Activated CD4-positive, CD25-positive, alpha-beta regulatory T cell treated with anti-CD3 and anti-CD28 coated beads, Interleukin-2, amount 50 U/mL, for 16 hours (primary cell): Measurements from ENCODE around the gene MAP4K5.
"Not testable (repeated sequence)": the region's sequence is repeated elsewhere in the genome, so short reads cannot be mapped to it uniquely, and the experiment has no call there.

Experiments used
- DNase-seq: peaks from one replicate; pipeline ENCODE4 v3.0.0-alpha.2; 2020; ENCODE audit warnings: low read depth, low spot score

MAP4K5 gene

DNA sequence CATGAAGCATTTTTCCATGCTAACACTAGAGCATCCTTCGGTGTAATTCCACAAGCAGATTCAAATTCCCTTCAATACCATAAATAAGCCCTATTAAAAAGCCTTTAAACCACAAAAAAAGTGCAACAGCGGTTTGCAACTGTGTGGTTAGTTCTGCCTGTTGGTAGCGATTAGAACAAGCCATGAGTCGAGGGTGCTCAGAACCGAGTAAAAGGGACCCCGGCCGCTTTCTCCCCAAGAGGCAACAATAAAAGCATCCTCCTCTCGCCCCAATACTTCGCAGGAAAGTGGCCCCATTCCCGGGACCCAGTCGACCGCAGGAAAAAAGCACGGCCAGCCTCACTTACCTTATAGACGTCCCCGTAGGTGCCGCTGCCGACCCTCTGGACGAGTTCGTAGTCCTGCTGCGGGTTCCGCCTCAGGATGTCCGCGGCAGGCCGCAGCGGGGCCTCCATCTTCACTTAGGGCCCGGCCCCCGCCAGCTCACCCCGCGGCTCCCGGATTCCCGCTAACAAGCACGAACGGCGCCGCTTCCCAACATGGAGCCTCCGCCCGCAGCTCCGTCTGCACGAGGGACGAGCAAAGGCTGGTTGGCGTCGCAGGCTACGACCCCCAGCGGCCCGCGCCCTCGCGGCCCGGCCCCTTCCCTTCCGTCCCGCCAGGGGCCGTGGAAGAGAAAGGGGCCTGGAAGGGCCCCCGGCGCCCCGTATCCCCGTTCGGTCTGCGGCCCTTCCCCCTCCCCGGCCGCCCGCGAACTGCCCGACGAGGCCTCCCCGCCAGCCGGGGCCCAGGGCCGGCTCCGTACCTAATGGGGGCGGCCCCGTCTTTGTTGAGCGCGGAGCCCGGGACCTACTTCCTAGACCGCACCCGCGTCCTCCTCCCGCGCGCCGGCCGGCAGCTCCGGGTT, 521 bp downstream of the MAP4K5 start:
- DNase-seq, result no peak

DNA sequence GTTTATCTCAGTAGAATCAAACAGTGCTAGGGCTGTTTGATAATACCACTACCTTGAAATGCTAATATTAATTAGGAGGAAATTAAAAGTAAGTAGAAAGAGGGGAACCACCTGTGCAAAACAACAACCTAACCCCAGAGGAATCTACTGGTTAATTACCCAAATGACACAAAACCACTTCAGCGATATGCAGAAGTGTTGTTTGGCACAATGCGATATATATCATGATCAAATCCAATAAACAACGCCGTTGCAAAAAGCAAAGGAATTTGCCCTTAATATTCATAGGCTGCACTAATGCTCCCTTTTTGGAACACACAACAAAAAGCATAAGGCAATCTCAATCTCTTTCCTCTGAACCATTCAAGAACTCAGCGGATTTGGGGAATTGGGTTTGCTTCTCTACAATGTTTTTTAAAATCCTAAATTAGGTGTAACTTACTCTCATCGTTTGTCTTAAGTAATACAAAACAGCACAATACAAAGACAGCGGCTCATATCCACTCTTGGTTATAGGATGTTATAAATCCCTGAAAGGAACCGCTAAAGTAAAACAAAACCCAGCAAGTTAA, 1.5 kb downstream of the MAP4K5 start:
- DNase-seq, result no peak

DNA sequence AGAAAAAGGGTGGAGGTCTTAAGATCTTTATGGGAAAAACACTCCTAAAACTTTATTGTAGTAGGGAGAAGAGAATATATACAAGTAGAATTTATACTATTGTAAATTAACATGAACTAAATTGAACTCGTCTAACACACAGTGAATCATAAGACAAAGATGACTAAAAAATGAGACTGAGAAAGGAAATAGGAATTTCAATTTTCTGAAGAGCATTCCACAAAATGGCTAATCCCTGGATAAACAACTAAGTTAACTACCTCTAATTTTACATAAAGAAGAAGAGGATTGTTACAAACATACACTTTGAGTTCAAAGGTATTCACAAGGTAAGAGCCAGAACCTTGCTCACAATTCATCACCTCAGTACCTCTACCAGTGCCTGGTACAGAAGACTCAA, 2.0 kb downstream of the MAP4K5 start:
- DNase-seq, result no peak

DNA sequence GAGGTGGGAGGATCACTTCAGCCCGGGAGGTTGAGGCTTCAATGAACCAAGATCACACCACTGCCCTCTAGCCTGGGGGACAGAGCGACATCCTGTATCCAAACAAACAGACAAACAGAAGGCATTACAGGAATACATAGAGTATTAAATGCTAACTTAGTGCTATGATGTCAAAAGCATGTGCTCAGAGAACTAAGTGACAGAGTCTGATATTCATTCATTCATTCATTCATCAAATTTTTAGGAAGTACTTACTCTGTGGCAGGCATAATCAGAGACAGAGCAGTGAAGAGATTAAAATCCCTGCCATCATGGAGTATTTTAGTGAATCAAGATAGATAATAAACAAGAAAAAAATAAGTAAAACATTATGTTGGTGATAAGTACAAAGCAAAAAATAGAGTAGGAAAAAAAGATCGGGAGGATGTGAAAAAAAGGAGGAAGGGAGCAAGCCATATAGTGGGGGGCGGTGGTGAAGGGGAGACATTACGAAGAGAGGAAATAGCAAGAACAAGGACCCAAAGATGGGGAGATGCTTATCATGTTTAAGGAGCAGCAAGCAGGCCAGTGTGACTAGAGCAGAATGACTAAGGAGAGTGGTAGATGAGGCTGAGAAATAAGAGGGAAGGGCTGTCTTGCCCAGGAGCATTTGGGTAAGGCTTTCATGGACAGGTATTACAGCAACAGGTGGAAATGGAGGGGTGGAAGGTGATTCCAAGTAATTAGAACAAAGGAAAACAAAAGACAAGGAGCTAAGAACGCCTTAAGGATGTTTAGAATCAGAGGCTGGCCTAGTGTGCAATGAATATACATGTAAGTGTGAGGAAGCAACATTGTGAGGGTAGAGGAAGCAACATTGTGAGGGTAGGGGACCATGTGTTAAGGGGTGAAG, 2.8 kb downstream of the MAP4K5 start:
- DNase-seq, result no peak

DNA sequence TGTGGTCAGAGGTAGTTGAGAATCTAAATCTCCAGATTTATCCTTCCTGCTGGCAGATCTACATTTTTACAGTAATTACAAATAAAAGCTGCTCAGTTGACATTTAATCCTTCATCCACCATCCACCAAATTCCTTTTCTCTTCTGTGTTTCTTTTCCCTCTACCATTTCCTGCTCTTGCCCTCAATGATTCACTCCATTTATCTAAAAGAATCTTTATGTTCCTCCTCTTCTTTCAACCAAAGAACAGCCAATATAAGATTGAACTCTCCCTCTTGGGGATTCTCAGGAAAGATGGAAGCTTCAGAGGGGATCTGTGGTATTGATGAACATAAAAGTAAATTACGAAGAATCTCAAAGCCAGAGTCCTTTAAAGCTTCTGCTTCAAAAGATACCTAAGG, 4.4 kb downstream of the MAP4K5 start:
- no peak for DNase-seq

DNA sequence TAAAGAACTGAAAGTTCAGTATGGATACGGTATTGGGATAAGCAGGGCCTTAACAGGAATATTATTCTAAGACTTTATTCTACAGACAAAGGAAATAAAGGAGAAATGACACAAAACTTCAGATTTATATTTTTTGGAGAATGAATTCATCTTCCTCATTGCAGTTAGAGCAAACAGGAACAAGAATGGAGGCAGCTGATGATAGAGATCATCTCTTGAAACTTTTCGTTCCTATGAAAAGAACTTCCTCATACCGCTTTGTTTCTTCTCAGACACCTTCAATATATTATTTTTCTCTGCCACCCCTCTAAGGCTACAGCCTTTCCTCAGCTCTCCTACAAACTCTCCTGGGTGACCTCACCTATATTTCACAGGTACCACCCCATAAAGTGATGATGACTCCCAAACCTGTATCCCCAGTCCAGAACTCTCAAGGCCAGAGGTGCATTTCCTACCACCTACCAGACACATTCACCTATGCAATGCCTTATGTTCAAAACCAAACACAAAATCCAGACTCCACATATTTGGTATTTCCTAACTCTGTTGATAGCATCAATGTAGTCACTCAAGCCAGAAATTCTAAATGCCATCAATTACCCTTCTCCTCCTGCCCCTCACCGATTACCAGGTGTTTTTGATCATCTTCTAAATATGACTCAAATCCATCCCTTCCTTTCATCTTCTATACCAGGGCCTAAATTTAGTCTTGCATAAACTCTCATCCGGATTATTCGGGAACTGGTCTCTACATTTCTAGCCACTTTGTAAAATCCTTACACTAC, 7.4 kb downstream of the MAP4K5 start:
- no peak for DNase-seq

DNA sequence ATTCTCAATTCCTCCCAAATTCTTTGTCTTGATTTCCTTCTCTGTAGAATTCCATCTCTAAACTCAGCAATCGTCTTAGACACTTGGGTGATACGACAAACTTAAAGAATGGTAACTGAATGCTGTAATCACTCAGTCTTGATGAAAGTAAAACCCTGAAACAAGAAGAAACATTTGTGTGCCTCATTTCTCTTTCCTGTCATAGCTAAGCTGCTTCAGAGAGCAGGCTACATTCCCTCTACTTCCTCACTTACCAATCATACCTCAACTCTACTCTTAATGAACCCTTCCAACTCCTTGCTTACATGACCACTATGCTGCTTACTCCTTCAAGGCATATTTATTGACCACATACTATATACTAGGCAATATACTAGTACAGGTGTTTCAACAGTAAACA, 8.3 kb downstream of the MAP4K5 start:
- no peak for DNase-seq

DNA sequence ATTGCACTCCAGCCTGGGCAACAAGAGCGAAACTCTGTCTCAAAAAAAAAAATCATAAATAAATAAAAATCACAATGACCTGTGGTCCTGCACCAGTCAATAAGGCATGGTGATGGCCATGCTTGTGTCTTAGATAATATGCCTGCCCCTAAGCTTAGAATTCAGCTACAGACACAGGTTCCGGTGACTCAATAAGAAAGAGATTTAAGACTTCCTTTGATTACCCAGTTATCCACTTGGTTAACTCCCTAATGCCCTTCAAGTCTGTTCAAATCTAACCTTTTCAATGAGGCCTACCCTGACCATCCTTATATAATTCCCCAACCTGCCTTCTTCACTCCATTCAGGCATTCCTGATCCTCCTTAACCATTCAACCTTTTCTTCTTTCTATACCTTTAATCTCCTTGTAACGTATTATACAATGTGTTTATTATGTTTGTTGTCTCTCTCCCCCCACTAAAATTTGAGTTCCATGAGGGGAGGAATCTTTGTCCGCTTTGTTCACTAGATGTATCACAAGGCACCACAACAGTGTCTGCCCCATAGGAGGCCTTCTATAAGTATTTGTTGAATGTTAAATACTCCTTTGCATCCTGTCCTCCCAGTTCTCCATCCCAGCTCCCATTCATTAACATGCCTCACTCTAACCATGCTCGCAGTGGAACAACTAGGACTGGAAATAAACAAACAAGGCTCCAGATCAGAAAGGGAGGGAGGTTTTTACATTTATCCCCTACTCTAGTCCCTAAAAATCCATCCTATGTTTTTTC, 8.9 kb downstream of the MAP4K5 start:
- DNase-seq, result no peak

DNA sequence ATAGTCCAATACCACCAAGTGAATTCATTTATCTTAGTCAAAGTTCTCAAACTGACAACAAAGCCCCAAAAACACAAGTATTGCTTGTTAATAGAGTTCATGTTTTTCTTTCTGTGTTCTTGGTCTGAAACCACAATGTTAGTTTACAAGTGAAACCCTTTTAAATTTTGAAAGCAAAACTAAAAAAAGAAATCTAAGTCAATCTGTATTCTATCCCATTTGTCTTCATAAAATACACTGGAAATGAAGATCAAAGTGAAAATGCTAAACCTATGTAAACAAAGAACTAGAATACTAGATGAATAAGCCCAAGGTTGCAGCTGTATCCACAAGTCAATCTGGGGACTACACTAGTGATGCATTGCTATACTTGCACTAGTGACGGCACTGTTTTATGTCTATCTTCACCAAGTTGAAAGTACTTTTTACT, 10.4 kb downstream of the MAP4K5 start:
- no peak for DNase-seq

DNA sequence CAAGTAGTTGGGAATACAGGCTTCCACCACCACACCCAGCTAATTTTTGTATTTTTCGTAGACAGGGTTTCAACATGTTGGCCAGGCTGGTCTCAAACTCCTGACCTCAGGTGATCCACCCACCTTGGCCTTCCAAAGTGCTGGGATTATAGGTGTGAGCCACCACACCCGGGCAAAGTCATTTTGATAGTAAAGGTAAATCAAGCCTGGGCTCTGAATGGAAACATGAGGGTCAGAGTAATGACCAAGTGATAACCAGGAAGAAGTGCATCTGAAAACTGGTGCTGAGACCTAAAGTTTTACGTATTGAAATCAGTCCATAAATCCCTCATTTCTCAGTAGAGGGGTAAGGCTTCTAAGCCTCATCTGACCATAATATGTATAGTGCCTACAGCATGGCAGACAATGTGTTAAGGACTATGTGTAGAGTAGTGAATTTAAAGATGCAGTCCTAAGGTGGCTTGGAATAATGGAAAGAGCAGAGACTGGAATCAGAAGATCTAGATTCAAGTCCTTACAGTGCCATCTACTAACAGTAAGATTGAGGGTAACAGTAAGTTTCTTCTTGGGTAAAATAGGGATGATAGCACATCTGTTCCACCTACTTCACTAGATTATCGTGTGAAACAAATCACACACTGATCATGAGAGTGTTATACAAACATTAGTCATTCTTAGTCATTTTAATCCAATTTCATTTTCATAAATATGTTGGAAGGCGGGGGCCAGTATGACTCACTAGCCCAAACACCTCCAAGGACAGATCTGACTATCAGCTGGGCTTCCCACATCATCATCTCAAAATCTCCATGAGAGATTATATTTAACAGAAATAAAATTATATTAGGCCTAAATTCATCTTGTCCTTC, 11.2 kb downstream of the MAP4K5 start:
- DNase-seq, result peak; percentile 31

DNA sequence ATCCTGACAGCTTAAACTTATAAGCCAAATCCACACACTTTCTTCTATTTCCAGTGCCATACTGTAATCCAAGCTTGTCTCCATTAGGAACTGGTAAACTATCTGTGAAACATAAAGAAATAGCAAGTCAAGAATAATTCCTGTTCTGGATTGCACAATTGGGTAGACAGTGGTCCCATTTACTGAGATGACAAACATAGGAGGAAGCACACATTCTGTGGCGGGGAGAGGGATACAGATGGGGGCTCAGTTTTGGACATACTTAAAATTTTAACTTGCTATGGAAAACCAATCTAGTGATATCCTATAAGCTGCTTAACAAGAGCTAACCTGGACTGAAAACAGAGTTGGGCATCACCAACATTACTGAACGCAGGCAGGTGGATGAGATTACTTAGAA, 16.3 kb downstream of the MAP4K5 start:
- no peak for DNase-seq

DNA sequence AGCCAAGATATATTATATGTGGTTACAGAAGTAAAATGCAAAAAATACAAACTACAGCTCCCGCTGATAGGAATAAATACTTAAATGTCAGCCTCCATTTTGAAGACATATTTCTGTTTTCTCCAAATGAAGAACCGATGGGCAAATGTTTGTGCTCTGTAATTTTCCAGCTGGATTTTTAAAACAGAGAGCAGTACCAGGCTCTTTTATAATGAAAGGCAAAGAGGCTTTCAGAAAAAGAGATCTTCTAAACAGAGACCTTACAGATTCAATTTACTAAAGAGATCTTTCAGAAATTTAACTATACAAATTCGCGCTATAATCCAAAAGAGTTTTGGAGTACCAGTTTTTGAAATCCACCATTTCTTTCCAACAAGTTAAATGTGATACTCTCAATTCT, 19.9 kb downstream of the MAP4K5 start:
- no peak for DNase-seq

DNA sequence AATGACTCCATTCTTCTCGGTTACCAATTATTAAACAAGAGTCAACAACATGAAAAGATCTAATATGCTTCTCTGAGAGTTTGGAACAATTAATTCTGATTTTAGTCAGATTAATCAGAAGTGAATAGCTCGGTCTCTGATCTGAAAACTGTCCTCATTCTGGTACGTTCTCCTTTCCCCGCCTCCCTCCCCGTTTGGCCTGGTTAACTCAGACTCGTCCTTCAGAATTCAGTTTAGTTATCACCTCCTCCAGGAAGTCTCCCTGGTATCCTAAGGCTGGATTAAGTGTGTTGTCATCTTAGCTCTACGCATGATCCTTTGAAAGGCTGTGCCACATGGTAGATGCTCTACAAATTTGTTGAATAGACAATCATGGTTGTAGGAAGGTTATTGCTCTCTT, 22.2 kb downstream of the MAP4K5 start:
- no peak for DNase-seq

DNA sequence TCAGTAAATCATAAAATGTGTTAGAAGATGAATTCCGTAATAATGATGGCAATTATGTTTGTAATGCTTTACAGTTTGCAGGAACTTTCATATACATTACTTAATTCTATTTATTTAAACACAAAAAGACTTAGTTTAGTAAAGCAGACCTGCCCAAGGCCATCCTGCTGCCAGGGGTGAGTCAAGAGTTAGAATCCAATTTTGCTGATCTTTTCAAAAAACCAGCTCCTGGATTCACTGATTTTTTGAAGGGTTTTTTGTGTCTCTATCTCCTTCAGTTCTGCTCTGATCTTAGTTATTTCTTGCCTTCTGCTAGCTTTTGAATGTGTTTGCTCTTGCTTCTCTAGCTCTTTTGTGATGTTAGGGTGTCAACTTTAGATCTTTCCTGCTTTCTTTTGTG, 25.3 kb downstream of the MAP4K5 start:
- not testable (repeated sequence) for DNase-seq

DNA sequence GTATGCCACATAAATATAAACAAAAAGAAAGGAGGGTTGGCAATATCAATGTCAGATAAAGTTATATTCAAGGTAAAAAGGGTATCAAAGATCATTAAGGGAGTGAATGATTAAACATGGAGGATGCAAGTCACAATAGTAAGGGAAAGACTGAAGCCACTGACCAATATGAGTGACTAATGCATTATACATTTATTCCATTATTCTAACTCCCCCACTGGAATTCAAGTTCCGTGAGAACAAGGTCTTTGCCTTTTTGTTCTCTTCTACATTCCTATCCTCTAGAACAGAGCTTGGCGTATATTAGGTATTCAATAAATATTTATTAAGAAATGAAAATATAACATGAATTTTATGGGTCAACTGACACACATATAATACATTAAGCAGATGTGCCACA, 30.7 kb downstream of the MAP4K5 start:
- no peak for DNase-seq

DNA sequence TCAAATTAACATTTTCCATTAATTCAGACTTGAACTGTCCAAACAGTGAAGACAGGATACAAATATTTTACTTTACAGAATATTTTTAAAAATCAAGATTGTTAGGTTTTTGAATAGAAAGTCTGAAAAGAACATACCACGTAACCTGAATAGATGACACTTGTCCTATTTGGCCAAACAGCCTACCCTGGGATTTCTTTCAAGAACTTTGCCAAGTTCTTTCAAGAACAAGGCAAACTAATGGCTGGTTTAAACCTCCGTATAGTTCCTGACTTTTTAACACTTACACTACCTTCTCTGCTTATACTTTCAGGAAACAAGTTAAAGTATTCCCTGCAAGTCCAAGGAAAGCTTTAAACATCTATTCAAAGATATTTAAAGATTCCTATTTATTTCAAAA, 35.0 kb downstream of the MAP4K5 start:
- no peak for DNase-seq

DNA sequence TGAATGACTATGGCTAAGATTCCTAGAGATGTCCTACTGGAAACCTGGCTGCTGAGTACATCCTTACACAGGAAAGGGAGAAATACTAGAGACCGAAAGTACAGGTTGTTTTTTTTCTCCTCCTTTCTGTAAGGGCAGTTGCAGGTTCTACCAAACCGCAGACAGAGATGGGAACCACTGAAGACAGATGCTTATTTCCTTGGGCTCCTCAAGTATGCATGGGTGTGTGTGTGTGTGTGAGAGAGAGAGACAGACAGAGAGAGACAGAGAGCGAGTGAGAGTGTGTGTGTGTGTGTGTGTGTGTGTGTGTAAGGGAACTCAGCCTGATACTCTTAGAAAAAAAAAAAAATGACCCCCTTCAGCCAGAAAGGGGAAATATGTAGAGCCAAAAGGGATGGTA, 42.5 kb downstream of the MAP4K5 start:
- no peak for DNase-seq

DNA sequence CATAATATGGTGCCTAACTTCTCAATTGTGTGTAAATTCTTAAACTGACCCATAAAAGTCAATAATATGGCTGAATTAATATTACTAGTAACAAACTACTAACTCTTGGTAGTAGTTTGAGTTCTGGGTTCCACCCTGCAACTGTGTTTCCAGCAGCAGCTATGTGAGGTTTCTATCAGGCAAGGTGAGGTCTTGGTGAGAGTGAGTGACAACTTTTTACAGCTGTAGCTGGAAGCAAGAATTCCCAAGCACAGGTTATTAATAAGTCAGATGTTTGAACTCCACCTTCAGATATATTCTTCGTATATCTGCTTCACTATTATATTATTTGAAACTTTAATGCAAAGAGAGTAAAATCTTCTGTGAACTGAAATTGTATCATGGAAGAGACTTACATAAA, 43.8 kb downstream of the MAP4K5 start:
- DNase-seq, result no peak

DNA sequence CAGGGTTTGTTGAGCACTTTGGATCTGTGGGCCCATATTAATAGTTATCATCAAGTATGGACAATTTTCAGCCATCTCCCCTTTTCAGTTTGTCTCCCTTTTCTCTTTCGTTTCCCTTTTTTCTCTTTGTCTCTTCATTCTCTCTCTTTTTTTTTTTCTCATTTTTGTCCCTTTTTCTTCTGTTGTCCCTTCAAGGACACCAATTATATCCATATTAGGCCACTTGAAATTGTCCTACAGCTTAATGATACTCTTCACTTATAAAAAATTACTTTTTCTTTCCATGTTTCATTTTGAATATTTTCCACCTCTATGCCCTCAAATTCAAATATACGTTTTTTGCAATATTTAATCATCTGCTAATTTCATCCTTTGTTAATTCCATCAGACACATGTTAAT, 53.3 kb downstream of the MAP4K5 start:
- no peak for DNase-seq

DNA sequence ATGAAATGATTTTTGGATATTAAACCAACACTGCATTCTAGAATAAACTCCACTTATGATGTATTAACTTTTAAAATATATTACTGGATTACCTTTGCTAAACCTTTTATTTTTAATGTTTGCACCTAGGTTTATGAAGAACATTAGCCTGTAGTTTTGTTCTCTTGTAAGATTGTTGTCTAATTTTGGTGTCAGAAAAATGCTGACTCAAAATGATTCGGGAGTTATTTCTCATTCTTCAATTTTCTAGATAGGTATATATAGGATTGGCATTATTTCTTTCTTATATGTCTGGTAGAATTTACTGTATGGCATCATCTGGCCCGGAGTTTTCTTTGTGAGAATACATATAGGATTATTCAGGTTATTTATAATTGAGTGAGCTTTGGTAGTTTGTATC, 54.6 kb downstream of the MAP4K5 start:
- DNase-seq, result no peak
